ENCODE results near the gene PHF20.
A peak's percentile ranks its signal among the peaks of the same experiment; 100 is the strongest.
"Not testable (repeated sequence)": the region's sequence is repeated elsewhere in the genome, so short reads cannot be mapped to it uniquely, and the experiment has no call there.

PHF20 gene

DNA sequence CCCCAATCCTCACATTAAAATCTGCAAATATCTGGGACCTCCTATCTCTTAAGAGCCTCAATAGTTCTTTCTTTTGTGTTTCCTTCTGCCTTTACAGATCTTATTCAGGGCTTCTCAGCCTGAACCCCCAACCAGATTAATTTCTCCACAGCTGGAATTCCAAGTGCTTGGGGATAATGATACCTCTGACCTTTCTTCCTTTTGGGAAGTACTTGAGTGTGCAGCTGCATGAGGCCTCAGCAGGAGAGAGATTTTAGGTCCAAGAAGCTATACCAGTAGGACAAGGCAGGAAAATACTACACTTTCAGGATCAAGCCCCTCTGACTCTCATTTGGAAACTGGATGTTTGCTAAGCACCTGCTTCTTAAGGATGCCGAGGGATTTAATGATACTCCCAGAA, 2.6 kb downstream of the PHF20 start:
- in situ Hi-C loops (cut with HindIII; ENCODE audit: low pct_unique_long_range_greater_than_20kb, low sequenced_read_pairs) = no loop called here
- no peak for TF ChIP-seq JUND (IDR thresholded peaks at IDR 0.05; ENCODE audit: low read depth)
- DNase-seq (ENCODE audit: low read depth in 1 of 2, low spot score in 1 of 2) = no peak

DNA sequence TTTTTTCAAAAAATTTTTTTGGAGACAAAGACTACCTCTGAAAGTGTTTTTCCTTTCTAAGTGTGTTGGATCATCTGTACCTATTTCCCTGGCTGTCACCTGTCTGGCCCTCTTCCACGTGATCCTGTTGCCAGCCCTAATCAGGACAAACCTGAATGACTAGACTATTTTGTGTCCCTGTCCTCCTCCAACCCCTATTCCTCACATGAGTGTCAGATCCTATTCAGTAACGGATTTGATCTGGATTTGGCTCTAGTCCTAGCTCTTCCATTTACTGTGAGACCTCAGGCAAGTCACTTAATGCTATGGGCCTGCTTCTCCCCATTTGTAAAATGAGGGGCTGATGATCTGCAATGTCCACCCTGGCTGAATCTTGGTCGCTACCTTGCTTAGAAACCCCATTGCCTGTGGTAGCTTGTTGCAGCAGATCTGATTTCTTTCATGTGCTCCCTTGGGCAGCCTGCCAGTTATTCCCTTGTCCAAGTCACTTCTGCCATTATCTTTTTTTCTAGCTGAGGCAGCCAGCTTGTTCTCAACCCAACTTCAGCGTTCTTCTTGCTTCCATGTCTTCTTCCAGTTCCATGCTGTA, 4.8 kb downstream of the PHF20 start:
- peak; percentile 54 for TF ChIP-seq JUND (IDR thresholded peaks at IDR 0.05; ENCODE audit: low read depth)
- DNase-seq (ENCODE audit: low read depth in 1 of 2, low spot score in 1 of 2) = peak in 1 of 2 experiments; percentile 96
- in situ Hi-C loops (cut with HindIII; ENCODE audit: low pct_unique_long_range_greater_than_20kb, low sequenced_read_pairs) = no loop called here

DNA sequence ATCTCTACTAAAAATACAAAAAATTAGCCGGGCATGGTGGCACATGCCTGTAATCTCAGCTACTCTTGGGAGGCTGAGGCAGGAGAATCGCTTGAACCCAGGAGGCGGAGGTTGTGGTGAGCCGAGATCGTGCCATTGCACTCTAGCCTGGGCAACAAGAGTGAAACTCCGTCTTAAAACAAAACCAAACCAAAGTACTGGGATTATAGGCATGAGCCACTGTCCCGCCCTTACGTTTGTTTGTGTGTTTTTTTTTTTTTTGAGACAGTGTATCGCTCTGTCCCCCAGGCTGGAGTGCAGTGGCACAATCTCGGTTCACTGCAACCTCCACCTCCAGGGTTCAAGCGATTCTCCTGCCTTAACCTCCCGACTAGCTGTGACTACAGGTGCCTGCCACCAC, 12.0 kb downstream of the PHF20 start:
- in situ Hi-C loops (cut with HindIII; ENCODE audit: low pct_unique_long_range_greater_than_20kb, low sequenced_read_pairs); DNase-seq (ENCODE audit: low read depth in 1 of 2, low spot score in 1 of 2): not testable (repeated sequence)

DNA sequence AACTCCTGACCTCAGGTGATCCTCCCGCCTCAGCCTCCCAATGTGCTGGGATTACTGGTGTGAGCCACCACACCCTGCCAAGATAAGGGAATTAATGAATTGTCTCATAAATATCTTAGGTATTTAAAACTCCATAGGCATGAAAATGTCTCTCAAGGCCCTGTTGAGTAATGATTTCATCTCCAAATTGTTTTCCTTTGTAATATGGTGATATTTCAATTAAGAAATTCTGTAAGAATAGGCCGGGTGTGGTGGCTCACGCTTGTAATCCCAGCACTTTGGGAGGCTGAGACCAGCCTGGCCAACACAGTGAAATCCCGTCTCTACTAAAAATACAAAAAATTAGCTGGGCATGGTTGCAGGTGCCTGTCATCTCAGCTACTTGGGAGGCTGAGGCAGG, 13.7 kb downstream of the PHF20 start:
- in situ Hi-C loops (cut with HindIII; ENCODE audit: low pct_unique_long_range_greater_than_20kb, low sequenced_read_pairs); DNase-seq (ENCODE audit: low read depth in 1 of 2, low spot score in 1 of 2): not testable (repeated sequence)

DNA sequence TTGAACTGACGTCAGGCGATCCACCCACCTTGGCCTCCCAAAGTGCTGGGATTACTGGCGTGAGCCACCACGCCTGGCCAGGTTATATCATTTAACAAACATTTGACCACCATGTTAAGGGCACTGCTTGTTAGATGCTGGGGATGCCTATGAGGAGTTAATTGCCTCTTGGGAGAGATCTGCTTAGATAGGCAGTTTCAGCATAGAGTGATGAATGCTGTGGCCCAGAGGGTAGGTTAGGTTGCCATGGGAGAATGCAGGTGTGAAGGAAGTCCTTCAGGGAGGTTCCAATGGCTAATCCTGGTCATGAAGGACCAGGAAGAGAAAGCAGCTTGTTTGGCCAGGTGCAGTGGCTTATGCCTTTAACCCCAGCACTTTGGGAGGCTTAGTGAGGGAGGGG, 17.0 kb downstream of the PHF20 start:
- in situ Hi-C loops (cut with HindIII; ENCODE audit: low pct_unique_long_range_greater_than_20kb, low sequenced_read_pairs) = no loop called here
- no peak for TF ChIP-seq JUND (IDR thresholded peaks at IDR 0.05; ENCODE audit: low read depth)
- DNase-seq (ENCODE audit: low read depth in 1 of 2, low spot score in 1 of 2) = peak in 1 of 2 experiments; percentile 88

DNA sequence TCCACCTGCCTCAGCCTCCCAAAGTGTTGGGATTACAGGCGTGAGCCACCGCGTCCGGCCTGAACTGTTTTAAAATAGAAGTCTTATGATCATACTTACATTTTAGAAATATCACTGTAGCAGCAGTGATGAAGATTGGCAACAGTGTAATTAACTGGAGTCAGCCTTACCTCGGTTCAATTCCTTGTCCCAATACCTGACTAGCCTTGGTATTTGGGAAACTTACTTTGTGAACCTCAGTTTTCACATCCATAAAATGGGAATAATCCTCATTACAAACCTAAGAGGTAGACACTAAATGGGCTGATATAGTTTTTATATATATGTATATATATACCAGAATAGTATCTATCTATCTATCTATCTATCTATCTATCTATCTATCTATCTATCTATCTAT, 19.3 kb downstream of the PHF20 start:
- no peak for TF ChIP-seq JUND (IDR thresholded peaks at IDR 0.05; ENCODE audit: low read depth)
- in situ Hi-C loops (cut with HindIII; ENCODE audit: low pct_unique_long_range_greater_than_20kb, low sequenced_read_pairs) = no loop called here
- DNase-seq (ENCODE audit: low read depth in 1 of 2, low spot score in 1 of 2) = no peak

DNA sequence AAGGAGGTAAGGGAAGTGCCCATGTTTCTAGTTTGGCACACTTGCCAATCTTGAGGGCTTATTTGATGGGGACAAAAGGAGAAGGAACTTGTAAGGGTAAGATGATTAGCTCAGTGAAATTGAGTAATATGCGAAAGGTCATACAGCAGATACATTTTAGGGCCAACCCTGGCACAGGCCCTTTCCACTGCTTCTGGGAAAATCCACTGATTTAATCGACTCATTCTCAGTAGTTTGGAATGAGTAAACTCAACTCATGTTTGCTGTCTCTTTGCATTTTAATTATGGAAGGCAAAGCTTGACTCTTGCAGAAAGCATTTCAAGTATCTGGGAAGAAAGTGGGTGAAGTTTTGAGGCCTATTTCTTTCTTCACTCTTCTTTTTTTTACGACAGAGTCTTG, 20.0 kb downstream of the PHF20 start:
- in situ Hi-C loops (cut with HindIII; ENCODE audit: low pct_unique_long_range_greater_than_20kb, low sequenced_read_pairs) = no loop called here
- peak; percentile 87 for TF ChIP-seq JUND (IDR thresholded peaks at IDR 0.05; ENCODE audit: low read depth)
- DNase-seq (ENCODE audit: low read depth in 1 of 2, low spot score in 1 of 2) = peak in 1 of 2 experiments; percentile 96

DNA sequence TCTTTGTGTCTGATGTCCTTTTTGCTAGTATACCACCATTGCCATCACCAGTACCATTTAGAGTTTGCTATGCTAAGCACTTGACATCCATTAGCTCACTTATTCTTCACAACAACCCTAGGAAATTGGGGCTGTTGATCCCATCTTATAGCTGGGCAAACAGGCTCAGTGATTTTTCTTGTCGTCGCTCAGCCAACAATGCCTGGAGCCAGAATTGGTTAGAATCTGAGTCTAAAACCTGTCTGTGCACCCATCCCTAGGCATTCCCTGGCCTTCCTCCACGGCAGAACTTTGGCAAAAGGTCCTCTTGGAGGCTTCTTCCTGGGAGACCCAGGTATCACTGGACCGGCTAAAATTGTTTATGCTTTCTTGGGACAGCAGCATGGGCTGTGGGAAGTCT, 20.9 kb downstream of the PHF20 start:
- in situ Hi-C loops (cut with HindIII; ENCODE audit: low pct_unique_long_range_greater_than_20kb, low sequenced_read_pairs) = no loop called here
- peak; percentile 92 for TF ChIP-seq JUND (IDR thresholded peaks at IDR 0.05; ENCODE audit: low read depth)
- DNase-seq (ENCODE audit: low read depth in 1 of 2, low spot score in 1 of 2) = peak in 1 of 2 experiments; percentile 97

DNA sequence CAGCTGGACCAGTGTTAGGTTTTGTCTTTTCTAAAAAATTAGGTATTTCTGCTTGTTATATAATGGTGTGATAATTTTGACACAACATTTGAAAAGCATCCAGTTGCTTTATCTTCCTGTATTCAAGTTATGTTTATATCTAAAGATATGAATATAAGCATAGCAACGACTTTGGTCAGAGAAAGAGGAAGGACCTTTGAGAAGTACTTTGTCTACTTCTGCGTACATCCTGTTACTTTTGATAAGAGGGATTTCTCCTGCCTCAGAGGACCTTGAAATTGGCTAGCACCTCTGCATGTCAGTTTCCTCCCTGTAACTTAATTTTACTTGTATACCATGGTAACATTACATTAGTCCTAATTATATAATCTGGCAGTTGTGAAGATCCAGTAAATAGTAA, 24.8 kb downstream of the PHF20 start:
- TF ChIP-seq JUND (IDR thresholded peaks at IDR 0.05; ENCODE audit: low read depth) = no peak
- in situ Hi-C loops (cut with HindIII; ENCODE audit: low pct_unique_long_range_greater_than_20kb, low sequenced_read_pairs) = no loop called here
- no peak for DNase-seq (ENCODE audit: low read depth in 1 of 2, low spot score in 1 of 2)

DNA sequence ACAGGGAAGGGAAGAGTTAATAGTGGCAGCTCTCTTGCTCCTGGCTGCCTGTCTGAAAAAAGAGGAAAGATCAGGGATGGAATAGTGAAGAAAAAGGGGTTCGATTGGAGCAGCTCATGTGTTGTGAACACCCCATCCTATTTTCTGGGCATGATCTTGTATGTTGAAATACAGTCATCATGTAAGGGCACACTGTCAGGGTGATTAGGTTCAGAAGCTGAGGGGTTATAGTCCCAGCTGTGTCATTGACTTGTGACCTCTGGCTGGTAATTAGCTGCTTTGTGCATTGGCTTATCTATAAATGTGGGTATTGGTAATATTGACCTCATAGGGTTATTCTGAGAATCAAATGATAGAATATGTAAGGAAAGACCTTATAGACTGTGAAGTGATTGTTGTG, 30.1 kb downstream of the PHF20 start:
- no peak for TF ChIP-seq JUND (IDR thresholded peaks at IDR 0.05; ENCODE audit: low read depth)
- in situ Hi-C loops (cut with HindIII; ENCODE audit: low pct_unique_long_range_greater_than_20kb, low sequenced_read_pairs) = no loop called here
- DNase-seq (ENCODE audit: low read depth in 1 of 2, low spot score in 1 of 2) = no peak

DNA sequence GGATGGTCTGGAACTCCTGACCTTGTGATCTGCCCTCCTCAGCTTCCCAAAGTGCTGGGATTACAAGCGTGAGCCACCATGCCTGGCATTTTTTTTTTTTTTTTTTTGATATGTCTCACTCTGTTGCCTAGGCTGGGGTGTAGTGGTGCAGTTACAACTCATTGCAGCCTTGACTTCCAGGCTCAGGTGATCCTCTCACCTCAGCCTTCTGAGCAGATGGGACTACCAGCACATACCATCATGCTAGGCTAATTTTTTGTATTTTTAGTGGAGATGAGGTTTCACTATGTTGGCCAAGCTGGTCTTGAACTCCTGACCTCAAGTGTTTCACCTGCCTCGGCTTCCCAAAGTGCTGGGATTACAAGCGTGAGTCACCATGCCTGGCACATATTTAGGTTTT, 34.3 kb downstream of the PHF20 start:
- no peak for TF ChIP-seq JUND (IDR thresholded peaks at IDR 0.05; ENCODE audit: low read depth)
- DNase-seq (ENCODE audit: low read depth in 1 of 2, low spot score in 1 of 2) = no peak
- in situ Hi-C loops (cut with HindIII; ENCODE audit: low pct_unique_long_range_greater_than_20kb, low sequenced_read_pairs) = no loop called here

DNA sequence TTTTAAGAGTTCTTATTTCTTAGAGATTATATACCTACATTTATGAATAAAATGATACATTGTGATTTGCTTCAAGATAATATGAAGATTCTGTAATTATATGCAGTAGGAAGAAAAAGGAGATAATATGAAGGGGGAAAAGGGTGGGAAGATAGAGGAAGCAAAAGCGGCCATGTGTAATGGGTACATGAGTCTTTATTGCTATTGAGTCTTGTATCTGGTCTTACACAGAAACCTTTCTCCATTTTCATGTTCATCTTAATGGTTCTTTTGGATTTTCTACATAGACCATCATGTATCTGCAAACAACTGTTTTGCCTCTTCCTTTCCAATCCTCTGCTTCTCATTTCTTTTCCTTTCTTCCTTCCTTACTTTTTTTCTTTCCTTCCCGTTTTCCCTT, 36.1 kb downstream of the PHF20 start:
- no peak for DNase-seq (ENCODE audit: low read depth in 1 of 2, low spot score in 1 of 2)
- in situ Hi-C loops (cut with HindIII; ENCODE audit: low pct_unique_long_range_greater_than_20kb, low sequenced_read_pairs) = no loop called here
- TF ChIP-seq JUND (IDR thresholded peaks at IDR 0.05; ENCODE audit: low read depth) = no peak

DNA sequence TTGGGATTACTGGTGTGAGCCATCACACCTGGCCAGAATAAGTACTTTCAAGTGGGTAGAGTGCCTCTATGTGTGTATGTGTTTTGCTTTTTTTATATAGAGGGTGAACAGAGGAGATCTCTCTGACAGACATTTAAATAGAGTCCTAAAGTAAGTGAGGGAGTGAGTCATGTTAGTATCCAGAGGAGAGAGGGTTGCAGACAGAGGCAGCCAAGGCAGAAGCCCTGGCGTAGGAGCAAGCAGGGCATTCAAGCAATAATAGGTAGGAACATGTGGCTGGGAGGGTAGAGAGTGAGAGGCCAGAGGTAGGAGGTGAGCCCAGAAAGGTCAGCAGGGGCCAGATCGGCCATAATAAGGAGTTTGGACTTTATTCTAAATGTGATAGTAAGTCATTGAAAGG, 48.9 kb downstream of the PHF20 start:
- in situ Hi-C loops (cut with HindIII; ENCODE audit: low pct_unique_long_range_greater_than_20kb, low sequenced_read_pairs) = no loop called here
- TF ChIP-seq JUND (IDR thresholded peaks at IDR 0.05; ENCODE audit: low read depth) = no peak
- no peak for DNase-seq (ENCODE audit: low read depth in 1 of 2, low spot score in 1 of 2)

DNA sequence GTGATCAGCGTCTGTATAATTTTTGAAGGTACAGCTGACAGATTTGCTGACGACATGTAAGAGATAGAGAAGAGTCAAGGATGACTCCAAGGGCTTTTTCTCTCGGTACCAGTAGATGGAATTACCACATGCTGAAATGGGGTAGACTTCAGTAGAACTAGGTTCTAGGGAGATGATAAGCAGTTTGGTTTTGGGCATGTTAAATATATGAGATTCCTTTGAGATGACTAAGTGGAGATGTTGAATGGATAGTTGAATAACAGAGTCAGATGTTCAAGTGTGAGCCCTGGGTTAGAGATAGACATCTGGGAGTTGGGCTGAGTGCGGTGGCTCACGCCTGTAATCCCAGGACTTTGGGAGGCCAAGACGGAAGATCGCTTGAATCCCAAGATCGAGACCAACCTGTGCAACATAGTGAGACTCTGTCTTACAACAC, 50.0 kb downstream of the PHF20 start:
- DNase-seq (ENCODE audit: low read depth in 1 of 2, low spot score in 1 of 2) = no peak
- in situ Hi-C loops (cut with HindIII; ENCODE audit: low pct_unique_long_range_greater_than_20kb, low sequenced_read_pairs) = no loop called here
- no peak for TF ChIP-seq JUND (IDR thresholded peaks at IDR 0.05; ENCODE audit: low read depth)
